Smooth muscle cell (in vitro differentiated cells): ENCODE measurements around the gene SPATA2. TPM values are rescaled to one million over a fixed set of nuclear protein-coding genes. Genes with fewer than 3 reads are reported as not detected.

Source experiments
- DNase-seq: peaks from one replicate; lab custom pipeline; 2025; ENCODE audit not compliant: unreplicated experiment; lab: John Stamatoyannopoulos, UW
- H2AFZ ChIP-seq: fragments of 200-600 bp; sonication (generic); 2 replicates; pipeline ENCODE4 v1.6.0; 2016; ENCODE audit warnings: antibody characterized with exemption, low read depth, mild to moderate bottlenecking
- H3F3A ChIP-seq: fragments of 200-600 bp; sonication (generic); 2 replicates; pipeline ENCODE4 v1.6.0; 2017; ENCODE audit warnings: antibody characterized with exemption, low read depth
- H3K27ac ChIP-seq: fragments of 200-600 bp; sonication (generic); 2 replicates; pipeline ENCODE4 v1.5.1; 2016; ENCODE audit warnings: low read depth, mild to moderate bottlenecking
- H3K27me3 ChIP-seq: fragments of 200-600 bp; sonication (generic); 2 replicates; pipeline ENCODE4 v1.6.1; 2016; ENCODE audit warnings: low read depth, mild to moderate bottlenecking
- H3K36me3 ChIP-seq: fragments of 200-600 bp; sonication (generic); 2 replicates; pipeline ENCODE4 v1.5.1; 2016; ENCODE audit warnings: low read depth
- H3K4me1 ChIP-seq: fragments of 200-600 bp; sonication (generic); 2 replicates; pipeline ENCODE4 v1.5.1; 2016; ENCODE audit warnings: low read depth
- H3K4me2 ChIP-seq: fragments of 200-600 bp; sonication (generic); 2 replicates; pipeline ENCODE4 v1.6.0; 2016; ENCODE audit warnings: mild to moderate bottlenecking
- H3K4me3 ChIP-seq: fragments of 200-600 bp; sonication (generic); 2 replicates; pipeline ENCODE4 v1.5.1; 2016; ENCODE audit warnings: mild to moderate bottlenecking
- H3K79me2 ChIP-seq: fragments of 200-600 bp; sonication (generic); 2 replicates; pipeline ENCODE4 v1.6.0; 2016; ENCODE audit warnings: low read depth, mild to moderate bottlenecking
- H3K9ac ChIP-seq: fragments of 200-600 bp; sonication (generic); 2 replicates; pipeline ENCODE4 v1.6.0; 2016; ENCODE audit warnings: low read depth
- H3K9me3 ChIP-seq: fragments of 200-600 bp; sonication (generic); replicated peaks from 2 replicates; pipeline ENCODE4 v1.5.1; 2016; ENCODE audit warnings: low read depth
- H4K20me1 ChIP-seq: fragments of 200-600 bp; sonication (generic); 2 replicates; pipeline ENCODE4 v1.6.0; 2016; ENCODE audit warnings: low read depth
- WGBS: methylation state at CpG from one replicate; pipeline ENCODE4 v1.1.7; 2016; ENCODE audit warnings: low lambda C conversion rate; 5-methylcytosine and 5-hydroxymethylcytosine counted together
- polyA plus RNA-seq: library from polyadenylated mRNA; unstranded; fragments of >200 nt; fragmentation: Nextera tagmentation; extraction: Ambion mirVana; gene quantifications from 2 replicates; pipeline ENCODE4 v1.2.1, GENCODE V29; 2016
- total RNA-seq: library from RNA; depleted of rRNA; stranded (reverse); fragments of >200 nt; gene quantifications from 2 replicates; pipeline ENCODE4 v1.2.3, GENCODE V29; 2014
- TF ChIP-seq, protein P1 (sequence below): fragments of 200-600 bp; sonication (generic); IDR thresholded peaks from 2 replicates; pipeline ENCODE4 v1.5.1; 2017; ENCODE audit warnings: borderline replicate concordance, mild to moderate bottlenecking, antibody characterized with exemption; ENCODE audit not compliant: insufficient read depth, poor library complexity, severe bottlenecking

The SPATA2 gene
- total and polyA plus RNA-seq, 2 experiments from 2014 or later, result 3.9 to 9.9 TPM

GRCh38 chr20:49928411-49929141, 13.2 kb upstream of the SPATA2 start:
- Histone ChIP-seq H3K27me3 (no peaks in the 10 kb centered on the region), H3K79me2 (no peaks in the 10 kb centered on the region), H4K20me1 (no peaks in the 10 kb centered on the region), H3K9me3 (no peaks in the 10 kb centered on the region), H3K27ac (no peak overlapping the region), H3K36me3 (no peaks in the 10 kb centered on the region), H3F3A (no peaks in the 10 kb centered on the region), H3K4me1 (no peaks in the 10 kb centered on the region), H2AFZ (no peak overlapping the region), H3K4me2 (peak overlapping the region; percentile 53), H3K4me3 (no peak overlapping the region), H3K9ac (no peak overlapping the region)
- peak; percentile 42 for DNase-seq
- TF ChIP-seq, protein P1, sequence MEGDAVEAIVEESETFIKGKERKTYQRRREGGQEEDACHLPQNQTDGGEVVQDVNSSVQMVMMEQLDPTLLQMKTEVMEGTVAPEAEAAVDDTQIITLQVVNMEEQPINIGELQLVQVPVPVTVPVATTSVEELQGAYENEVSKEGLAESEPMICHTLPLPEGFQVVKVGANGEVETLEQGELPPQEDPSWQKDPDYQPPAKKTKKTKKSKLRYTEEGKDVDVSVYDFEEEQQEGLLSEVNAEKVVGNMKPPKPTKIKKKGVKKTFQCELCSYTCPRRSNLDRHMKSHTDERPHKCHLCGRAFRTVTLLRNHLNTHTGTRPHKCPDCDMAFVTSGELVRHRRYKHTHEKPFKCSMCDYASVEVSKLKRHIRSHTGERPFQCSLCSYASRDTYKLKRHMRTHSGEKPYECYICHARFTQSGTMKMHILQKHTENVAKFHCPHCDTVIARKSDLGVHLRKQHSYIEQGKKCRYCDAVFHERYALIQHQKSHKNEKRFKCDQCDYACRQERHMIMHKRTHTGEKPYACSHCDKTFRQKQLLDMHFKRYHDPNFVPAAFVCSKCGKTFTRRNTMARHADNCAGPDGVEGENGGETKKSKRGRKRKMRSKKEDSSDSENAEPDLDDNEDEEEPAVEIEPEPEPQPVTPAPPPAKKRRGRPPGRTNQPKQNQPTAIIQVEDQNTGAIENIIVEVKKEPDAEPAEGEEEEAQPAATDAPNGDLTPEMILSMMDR, result peak; percentile 91
- 13% methylated on average over 15 of the region's 15 CpGs for WGBS

DNA sequence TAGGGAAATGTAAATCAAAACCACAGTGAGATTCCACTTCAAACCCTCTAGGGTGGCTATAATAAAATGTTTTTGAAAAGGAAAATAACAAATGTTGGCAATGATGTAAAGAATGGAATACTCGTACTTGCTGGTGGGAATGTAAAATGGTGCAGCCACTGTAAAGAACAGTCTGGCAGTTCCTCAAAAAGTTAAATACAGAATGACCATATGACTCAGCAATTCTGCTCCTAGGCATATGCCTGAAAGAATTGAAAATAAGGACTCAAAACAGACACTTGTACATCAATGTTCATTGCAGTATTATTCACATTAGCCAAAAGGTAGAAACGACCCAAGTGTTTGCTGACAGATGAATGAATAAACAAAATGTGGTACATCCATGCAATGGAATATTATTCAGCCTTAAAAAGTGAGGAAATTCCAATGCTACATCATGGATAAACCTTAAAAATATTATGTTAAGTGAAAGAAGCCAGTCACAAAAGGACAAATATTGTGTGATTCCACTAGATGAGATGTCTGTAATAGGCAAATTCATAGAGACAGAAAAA, 10.6 kb upstream of the SPATA2 start:
- H3K4me3 ChIP-seq, result no peak overlapping the region
- TF ChIP-seq, protein P1, result no peak
- H3K4me2 ChIP-seq, result no peak overlapping the region
- H3K79me2 ChIP-seq, result no peaks in the 10 kb centered on the region
- no peak overlapping the region for H3K9ac ChIP-seq
- no peaks in the 10 kb centered on the region for H4K20me1 ChIP-seq
- H3K4me1 ChIP-seq, result no peaks in the 10 kb centered on the region
- H3K27me3 ChIP-seq, result no peaks in the 10 kb centered on the region
- H2AFZ ChIP-seq, result no peak overlapping the region
- WGBS, result 80% methylated on average over 2 of the region's 2 CpGs
- no peaks in the 10 kb centered on the region for H3K9me3 ChIP-seq
- H3F3A ChIP-seq, result no peaks in the 10 kb centered on the region
- H3K27ac ChIP-seq, result no peak overlapping the region
- no peaks in the 10 kb centered on the region for H3K36me3 ChIP-seq
- no peak for DNase-seq

DNA sequence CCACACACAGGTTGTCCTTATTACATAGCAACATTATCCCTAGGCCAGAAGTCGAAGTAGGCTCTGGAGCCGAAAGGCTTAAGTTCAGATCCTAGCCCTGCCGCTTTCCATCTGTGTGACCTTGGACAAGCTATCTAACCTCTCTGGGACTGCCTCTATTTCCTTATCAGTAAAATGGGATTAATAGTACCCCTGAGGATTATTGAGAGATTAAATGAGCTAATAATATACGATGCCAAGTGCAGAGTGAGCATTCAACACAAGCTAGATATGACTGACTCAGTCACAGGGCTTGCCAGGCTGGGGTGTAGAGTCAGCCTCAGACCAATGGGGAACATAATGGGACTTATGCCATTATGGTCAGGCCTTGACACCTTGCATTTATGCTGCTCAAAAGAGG, 8.9 kb upstream of the SPATA2 start:
- Histone ChIP-seq H3K4me1 (no peaks in the 10 kb centered on the region), H3K4me2 (no peak overlapping the region), H3K9ac (no peak overlapping the region), H3F3A (no peaks in the 10 kb centered on the region), H2AFZ (no peak overlapping the region), H3K27me3 (no peaks in the 10 kb centered on the region), H3K36me3 (no peaks in the 10 kb centered on the region), H3K27ac (no peak overlapping the region), H4K20me1 (no peaks in the 10 kb centered on the region), H3K79me2 (no peaks in the 10 kb centered on the region), H3K4me3 (no peak overlapping the region), H3K9me3 (no peaks in the 10 kb centered on the region)
- no peak for DNase-seq
- WGBS, result 75% methylated on average over 4 of the region's 4 CpGs
- TF ChIP-seq, protein P1, result no peak

DNA sequence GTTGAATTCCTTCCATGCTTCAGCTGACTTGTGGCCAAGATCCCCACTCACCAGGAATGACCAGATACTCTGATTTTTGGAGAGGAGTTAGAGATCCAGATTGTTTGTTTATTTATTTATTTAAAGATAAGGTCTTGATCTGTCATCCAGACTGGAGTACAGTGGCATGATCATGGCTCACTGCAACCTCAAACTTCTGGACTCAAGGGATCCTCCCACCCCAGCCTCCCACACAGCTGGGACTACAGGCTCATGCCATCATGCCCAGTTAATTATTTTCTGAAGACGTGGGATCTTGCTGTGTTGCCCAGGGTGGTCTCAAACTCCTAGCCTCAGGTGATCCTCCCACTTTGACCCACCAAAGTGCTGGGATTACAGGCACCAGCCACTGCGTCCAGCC, 4.1 kb upstream of the SPATA2 start:
- 81% methylated on average over 2 of the region's 2 CpGs for WGBS
- peaks cover 4% of the 10 kb centered on the region for H4K20me1 ChIP-seq

More for the DNA sequence above, 4.1 kb upstream of the SPATA2 start:
- Histone ChIP-seq H3K27me3 (no peaks in the 10 kb centered on the region), H3K27ac (no peak overlapping the region), H3K79me2 (peaks cover 9% of the 10 kb centered on the region), H3K4me3 (no peak overlapping the region), H3K36me3 (no peaks in the 10 kb centered on the region), H3K4me2 (no peak overlapping the region), H3K4me1 (peaks cover 8% of the 10 kb centered on the region), H2AFZ (no peak overlapping the region), H3K9me3 (no peaks in the 10 kb centered on the region), H3F3A (peaks cover 5% of the 10 kb centered on the region), H3K9ac (no peak overlapping the region)
- TF ChIP-seq, protein P1, result no peak
- DNase-seq, result no peak
